ENCODE data around the gene SERHL2. TPM values are rescaled to one million over a fixed set of nuclear protein-coding genes. Genes with fewer than 3 reads are reported as not detected.

SERHL2 gene
- polyA plus RNA-seq, 1 donor (not counting 4 experiments of a cell fraction or from before 2014, with no cell fraction given), result 2.5 TPM

GRCh38 chr22:42620084-42620483 is 66.3 kb downstream of the SERHL2 start:
- no peak for FAIRE-seq
- TF ChIP-seq EZH2 (IDR thresholded peaks at IDR 0.05; ENCODE audit: low read length), result no peak
- H3K9me1 ChIP-seq (ENCODE audit: control insufficient read depth, extremely low read depth, insufficient read depth, low read length), result no peaks in the 10 kb centered on the region
- H3K4me1 ChIP-seq (ENCODE audit: control insufficient read depth, extremely low read depth, insufficient read depth, low read length), result peaks cover 29% of the 10 kb centered on the region
- H2AFZ ChIP-seq (ENCODE audit: control insufficient read depth, low read length), result no peak overlapping the region
- H4K20me1 ChIP-seq (ENCODE audit: control insufficient read depth, extremely low read depth, insufficient read depth, low read length), result peaks cover 4% of the 10 kb centered on the region
- H3K9me3 ChIP-seq (ENCODE audit: control insufficient read depth, low read depth, low read length), result no peaks in the 10 kb centered on the region
- dilution Hi-C loops (cut with MboI; ENCODE audit: extremely low pct_ligation_motif_present, low sequenced_read_pairs), result no loop called here
- H3K27me3 ChIP-seq (ENCODE audit: control insufficient read depth, extremely low read depth, insufficient read depth, low read length), result no peaks in the 10 kb centered on the region
- H3K79me2 ChIP-seq (ENCODE audit: control insufficient read depth, insufficient read depth, low read length), result no peaks in the 10 kb centered on the region
- peak overlapping the region; percentile 60 for H3K27ac ChIP-seq (ENCODE audit: control insufficient read depth, insufficient read depth, low read length)
- no peak overlapping the region for H3K9ac ChIP-seq (ENCODE audit: control insufficient read depth, extremely low read depth, insufficient read depth, low read length)
- DNase-seq (ENCODE audit: low read depth, low spot score), result no peak
- no peak overlapping the region for H3K4me3 ChIP-seq (ENCODE audit: control insufficient read depth in 2 of 3, extremely low read depth in 1 of 3, insufficient read depth in 2 of 3, low read depth in 1 of 3, low read length in 3 of 3)
- H3K36me3 ChIP-seq (ENCODE audit: control insufficient read depth in 2 of 2, extremely low read depth in 1 of 2, insufficient read depth in 2 of 2, low read length in 2 of 2), result peaks cover 9 to 24% of the 10 kb centered on the region in 2 experiments
- no peak overlapping the region for H3K4me2 ChIP-seq (ENCODE audit: control insufficient read depth, extremely low read depth, insufficient read depth, low read depth, low read length)

GRCh38 chr22:42621505-42622002 is 67.8 kb downstream of the SERHL2 start:
- Histone ChIP-seq H3K36me3 (ENCODE audit: control insufficient read depth in 2 of 2, extremely low read depth in 1 of 2, insufficient read depth in 2 of 2, low read length in 2 of 2) (peaks cover 17 to 30% of the 10 kb centered on the region in 2 experiments), H3K9me3 (ENCODE audit: control insufficient read depth, low read depth, low read length) (no peaks in the 10 kb centered on the region), H3K79me2 (ENCODE audit: control insufficient read depth, insufficient read depth, low read length) (no peaks in the 10 kb centered on the region), H3K4me2 (ENCODE audit: control insufficient read depth, extremely low read depth, insufficient read depth, low read depth, low read length) (no peak overlapping the region), H3K27ac (ENCODE audit: control insufficient read depth, insufficient read depth, low read length) (peak overlapping the region; percentile 60), H3K4me3 (ENCODE audit: control insufficient read depth in 2 of 3, extremely low read depth in 1 of 3, insufficient read depth in 2 of 3, low read depth in 1 of 3, low read length in 3 of 3) (no peak overlapping the region), H3K4me1 (ENCODE audit: control insufficient read depth, extremely low read depth, insufficient read depth, low read length) (peaks cover 21% of the 10 kb centered on the region), H3K9me1 (ENCODE audit: control insufficient read depth, extremely low read depth, insufficient read depth, low read length) (no peaks in the 10 kb centered on the region), H2AFZ (ENCODE audit: control insufficient read depth, low read length) (no peak overlapping the region), H3K9ac (ENCODE audit: control insufficient read depth, extremely low read depth, insufficient read depth, low read length) (peak overlapping the region; percentile 0), H4K20me1 (ENCODE audit: control insufficient read depth, extremely low read depth, insufficient read depth, low read length) (peaks cover 4% of the 10 kb centered on the region), H3K27me3 (ENCODE audit: control insufficient read depth, extremely low read depth, insufficient read depth, low read length) (no peaks in the 10 kb centered on the region)
- DNase-seq (ENCODE audit: low read depth, low spot score) (no peak), FAIRE-seq (peak; percentile 92)
- TF ChIP-seq CTCF (optimal IDR thresholded peaks at IDR 0.05 in 1 of 3, IDR thresholded peaks at IDR 0.05 in 1 of 3, conservative IDR thresholded peaks at IDR 0.05 in 1 of 3; ENCODE audit: extremely low read depth in 1 of 3, insufficient read depth in 2 of 3, low read length in 3 of 3) (peak; percentile 89 to 98 (median 95)), EZH2 (IDR thresholded peaks at IDR 0.05; ENCODE audit: low read length) (no peak)
- dilution Hi-C loops (cut with MboI; ENCODE audit: extremely low pct_ligation_motif_present, low sequenced_read_pairs), result no loop called here

Data from keratinocyte (primary cell).